Endothelial cell of umbilical vein (primary cell): ENCODE measurements around the gene PPP2R5B. TPM values are rescaled to one million over a fixed set of nuclear protein-coding genes. Genes with fewer than 3 reads are reported as not detected.

Experiments
- BruUV-seq: library from RNA; stranded (reverse); fragments of 400-500 nt; replicated peaks from 2 replicates; lab custom pipeline; 2021; lab: Mats Ljungman, UMichigan
- CTCF ChIA-PET: fragments of 300-600, 350-600 bp; sonication (Branson Sonifier 250); formaldehyde crosslinking; loops from one replicate; lab custom pipeline; 2021; ENCODE audit warnings: antibody characterized with exemption, inconsistent platforms; lab: Charles Lee
- POLR2A ChIA-PET: fragments of 300-600, 350-600 bp; sonication (Branson Sonifier 250); formaldehyde crosslinking; loops from one replicate; lab custom pipeline; 2021; ENCODE audit warnings: antibody characterized with exemption, inconsistent platforms; lab: Charles Lee
- DNase-seq: peaks from one replicate; pipeline ENCODE4 v3.0.0-alpha.2; 2011; ENCODE audit warnings: low read depth, low spot score
- FAIRE-seq: peaks from 2 replicates; lab custom pipeline; 2011; peaks lifted over from hg19 to GRCh38; lab: Jason Lieb, UNC
- H2AFZ ChIP-seq: 2 replicates; pipeline ENCODE4 v1.6.0; 2012; ENCODE audit warnings: low read depth, low read length, control low read depth, inconsistent platforms
- H3K27ac ChIP-seq: 2 replicates; pipeline ENCODE4 v1.5.1; 2011; ENCODE audit warnings: low read depth, mild to moderate bottlenecking, control low read depth, low read length, moderate library complexity; ENCODE audit not compliant: insufficient read depth
- H3K27me3 ChIP-seq, 2 experiments: 2 replicates each; pipeline versions ENCODE4 v1.6.0 to v1.6.1; 2011; ENCODE audit warnings: low read length in 2 of 2, mixed read lengths in 1 of 2; ENCODE audit not compliant: control insufficient read depth in 2 of 2, insufficient read depth in 2 of 2
- H3K36me3 ChIP-seq, 2 experiments: 2 replicates in 1 of 2; 3 replicates in 1 of 2; pipeline ENCODE4 v1.5.1; 2011; ENCODE audit warnings: low read length in 2 of 2, mild to moderate bottlenecking in 1 of 2, moderate library complexity in 1 of 2; ENCODE audit not compliant: control insufficient read depth in 2 of 2, insufficient read depth in 2 of 2; ENCODE audit errors: extremely low read depth in 1 of 2
- H3K4me1 ChIP-seq: 3 replicates; pipeline ENCODE4 v1.5.1; 2011; ENCODE audit warnings: mild to moderate bottlenecking, low read length; ENCODE audit not compliant: control insufficient read depth, insufficient read depth; ENCODE audit errors: extremely low read depth
- H3K4me2 ChIP-seq: 2 replicates; pipeline ENCODE4 v1.6.1; 2011; ENCODE audit warnings: low read length, control low read depth, mixed read lengths; ENCODE audit not compliant: insufficient read depth
- H3K4me3 ChIP-seq, 3 experiments: fragments of 200-600 bp in 1 of 3; sonication (generic), shearing (Covaris generic) in 1 of 3; replicated peaks in 1 of 3; 2 replicates each; pipeline ENCODE4 v1.5.1; 2011 to 2016; ENCODE audit warnings: control low read depth in 3 of 3, low read length in 3 of 3, mild to moderate bottlenecking in 2 of 3, inconsistent platforms in 1 of 3, low read depth in 1 of 3, moderate library complexity in 1 of 3; ENCODE audit not compliant: insufficient read depth in 1 of 3
- H3K79me2 ChIP-seq: 2 replicates; pipeline ENCODE4 v1.6.0; 2012; ENCODE audit warnings: low read length, inconsistent platforms; ENCODE audit not compliant: control insufficient read depth, insufficient read depth
- H3K9ac ChIP-seq: replicated peaks from 2 replicates; pipeline ENCODE3; 2011; ENCODE audit warnings: low read length, control low read depth; ENCODE audit not compliant: insufficient read depth; ENCODE audit errors: extremely low read depth
- H3K9me1 ChIP-seq: replicated peaks from 3 replicates; pipeline ENCODE4 v1.6.0; 2011; ENCODE audit warnings: mild to moderate bottlenecking, low read length; ENCODE audit not compliant: control insufficient read depth, insufficient read depth; ENCODE audit errors: extremely low read depth
- H3K9me3 ChIP-seq: replicated peaks from 2 replicates; pipeline ENCODE4 v1.5.1; 2012; ENCODE audit warnings: low read length, inconsistent platforms; ENCODE audit not compliant: control insufficient read depth, insufficient read depth
- H4K20me1 ChIP-seq: replicated peaks from 2 replicates; pipeline ENCODE3; 2011; ENCODE audit warnings: mild to moderate bottlenecking, low read length; ENCODE audit not compliant: control insufficient read depth, insufficient read depth; ENCODE audit errors: extremely low read depth
- EZH2 ChIP-seq: IDR thresholded peaks from 2 replicates; pipeline ENCODE4 v1.6.1; 2012; ENCODE audit warnings: borderline replicate concordance, low read depth, mild to moderate bottlenecking, moderate library complexity, low read length, inconsistent platforms; ENCODE audit not compliant: severe bottlenecking
- FOS ChIP-seq: IDR thresholded peaks from 2 replicates; pipeline ENCODE4 v1.6.1; 2011; ENCODE audit warnings: mild to moderate bottlenecking, low read length, moderate library complexity, borderline replicate concordance; ENCODE audit not compliant: insufficient read depth
- GATA2 ChIP-seq: IDR thresholded peaks from 2 replicates; pipeline ENCODE4 v1.7.0; 2011; ENCODE audit warnings: low read depth, mild to moderate bottlenecking, moderate library complexity, mixed read lengths, low read length; ENCODE audit not compliant: insufficient read length, insufficient read depth
- JUN ChIP-seq: IDR thresholded peaks from 2 replicates; pipeline ENCODE4 v1.6.1; 2011; ENCODE audit warnings: borderline replicate concordance, low read depth; ENCODE audit not compliant: insufficient read length, insufficient read depth
- MYC ChIP-seq: IDR thresholded peaks from one replicate; pipeline ENCODE4 v1.6.1; 2011; ENCODE audit warnings: mild to moderate bottlenecking, low read depth, low read length
- POLR2A ChIP-seq: IDR thresholded peaks from 2 replicates; pipeline ENCODE4 v1.6.1; 2012; ENCODE audit warnings: low read depth, mild to moderate bottlenecking, control low read depth, low read length
- POLR2AphosphoS5 ChIP-seq: IDR thresholded peaks from 2 replicates; pipeline ENCODE4 v1.6.1; 2012; ENCODE audit warnings: low read depth, mild to moderate bottlenecking, control low read depth, low read length, moderate library complexity; ENCODE audit not compliant: insufficient read depth
- dilution Hi-C: fragments of 300-500 bp; cut with MboI; formaldehyde crosslinking; loops from one replicate; pipeline ENCODE4 v1.15.0; 2019; ENCODE audit warnings: low sequenced_read_pairs; ENCODE audit not compliant: extremely low pct_ligation_motif_present
- intact Hi-C: fragments of 100-400 bp; cut with micrococcal nuclease; formaldehyde crosslinking; loops from one replicate; pipeline ENCODE4 v1.10.0; 2022
- polyA plus RNA-seq, 4 experiments: library from polyadenylated mRNA; depleted of rRNA in 3 of 4; stranded (reverse) in 3 of 4; unstranded in 1 of 4; fragments of >200 nt; gene quantifications; 2 replicates each; pipeline versions ENCODE4 v1.2.1 to v1.2.3, GENCODE V29; 2011 to 2012; ENCODE audit warnings: missing spikeins in 1 of 4
- total RNA-seq: library from RNA; stranded (reverse); gene quantifications from 2 replicates; pipeline ENCODE4 v1.2.3, GENCODE V29; 2021
- TF ChIP-seq, protein P1 (sequence below), 2 donors: IDR thresholded peaks; 1 replicate in 1 of 2; 2 replicates in 1 of 2; pipeline ENCODE4 v1.5.1; 2011; ENCODE audit warnings: low read length in 2 of 2, mild to moderate bottlenecking in 2 of 2, moderate library complexity in 2 of 2, control low read depth in 1 of 2, inconsistent platforms in 1 of 2, low read depth in 1 of 2; ENCODE audit not compliant: insufficient read depth in 1 of 2; ENCODE audit errors: extremely low read depth in 1 of 2
- TF ChIP-seq, protein P2 (sequence below): IDR thresholded peaks from 2 replicates; pipeline ENCODE4 v1.6.1; 2011; ENCODE audit not compliant: insufficient read depth, insufficient read length

Gene PPP2R5B
- total and polyA plus RNA-seq, 2 donors (not counting 3 experiments of a cell fraction or from before 2014, with no cell fraction given), result 17.6 to 17.8 TPM

DNA sequence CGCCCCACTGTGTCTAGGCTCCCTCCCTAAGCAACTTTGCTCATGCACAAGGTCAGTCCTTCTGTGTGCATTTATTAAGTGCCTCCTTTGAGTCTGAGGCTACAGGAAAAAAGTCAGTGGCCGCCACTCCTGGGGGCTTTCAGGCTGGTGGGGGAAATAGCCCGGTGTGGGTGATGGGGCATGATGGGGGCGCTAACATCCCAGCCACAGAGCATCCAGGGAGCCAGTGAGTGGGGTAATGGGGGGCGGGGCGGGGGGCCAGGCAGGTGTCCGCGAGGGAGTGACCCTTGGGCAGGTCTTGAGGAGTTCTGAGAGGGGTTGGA is 36.1 kb upstream of the PPP2R5B start:
- Histone ChIP-seq H2AFZ (peak overlapping the region; percentile 100), H3K79me2 (no peaks in the 10 kb centered on the region), H3K9me3 (no peaks in the 10 kb centered on the region), H3K27ac (no peak overlapping the region), H3K4me3 (no peak overlapping the region), H3K36me3 (no peaks in the 10 kb centered on the region), H3K9ac (no peak overlapping the region), H3K9me1 (no peaks in the 10 kb centered on the region), H3K4me1 (peaks cover 12% of the 10 kb centered on the region), H4K20me1 (no peaks in the 10 kb centered on the region), H3K4me2 (peak overlapping the region; percentile 47), H3K27me3 (no peaks in the 10 kb centered on the region)
- FAIRE-seq (no peak), DNase-seq (no peak)
- intact Hi-C loops, result loop anchor here (1.0 kb wide), 2 partner anchors 10 to 41 kb away; partner anchors contain the start of gene EHD1
- TF ChIP-seq EZH2, result no peak
- TF ChIP-seq MYC, result no peak
- TF ChIP-seq POLR2AphosphoS5, result no peak
- TF ChIP-seq GATA2, result no peak
- no peak for TF ChIP-seq FOS
- TF ChIP-seq POLR2A, result no peak
- no peak for TF ChIP-seq JUN
- TF ChIP-seq, protein P1, sequence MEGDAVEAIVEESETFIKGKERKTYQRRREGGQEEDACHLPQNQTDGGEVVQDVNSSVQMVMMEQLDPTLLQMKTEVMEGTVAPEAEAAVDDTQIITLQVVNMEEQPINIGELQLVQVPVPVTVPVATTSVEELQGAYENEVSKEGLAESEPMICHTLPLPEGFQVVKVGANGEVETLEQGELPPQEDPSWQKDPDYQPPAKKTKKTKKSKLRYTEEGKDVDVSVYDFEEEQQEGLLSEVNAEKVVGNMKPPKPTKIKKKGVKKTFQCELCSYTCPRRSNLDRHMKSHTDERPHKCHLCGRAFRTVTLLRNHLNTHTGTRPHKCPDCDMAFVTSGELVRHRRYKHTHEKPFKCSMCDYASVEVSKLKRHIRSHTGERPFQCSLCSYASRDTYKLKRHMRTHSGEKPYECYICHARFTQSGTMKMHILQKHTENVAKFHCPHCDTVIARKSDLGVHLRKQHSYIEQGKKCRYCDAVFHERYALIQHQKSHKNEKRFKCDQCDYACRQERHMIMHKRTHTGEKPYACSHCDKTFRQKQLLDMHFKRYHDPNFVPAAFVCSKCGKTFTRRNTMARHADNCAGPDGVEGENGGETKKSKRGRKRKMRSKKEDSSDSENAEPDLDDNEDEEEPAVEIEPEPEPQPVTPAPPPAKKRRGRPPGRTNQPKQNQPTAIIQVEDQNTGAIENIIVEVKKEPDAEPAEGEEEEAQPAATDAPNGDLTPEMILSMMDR (IDR thresholded peaks at IDR 0.05; ENCODE audit: extremely low read depth in 1 of 2, insufficient read depth in 1 of 2, low read depth in 1 of 2, low read length in 2 of 2), result no peak
- TF ChIP-seq, protein P2, sequence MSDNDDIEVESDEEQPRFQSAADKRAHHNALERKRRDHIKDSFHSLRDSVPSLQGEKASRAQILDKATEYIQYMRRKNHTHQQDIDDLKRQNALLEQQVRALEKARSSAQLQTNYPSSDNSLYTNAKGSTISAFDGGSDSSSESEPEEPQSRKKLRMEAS, result no peak
- BruUV-seq, result no TSS peak
- POLR2A ChIA-PET, result no interaction called here
- CTCF ChIA-PET, result interaction anchor here (0.5 to 9.4 kb wide), 42 partner anchors 8 to 302 kb away, joined by 3 to 168 read pairs (median 5); partner anchors contain the start of genes ATG2A, BATF2, CDC42BPG and EHD1
- dilution Hi-C loops, result no loop called here
